Skin epidermis (tissue), 12 donors: ENCODE measurements around the gene MXD4.
A peak's percentile ranks its signal among the peaks of the same experiment; 100 is the strongest.

Experiments
- H3K27ac ChIP-seq, 21 experiments: fragments of 200-600 bp; sonication (generic) in 11 of 21; one replicate each; pipeline ENCODE4 v1.5.0; 2020; ENCODE audit warnings: mild to moderate bottlenecking in 3 of 21, inconsistent platforms in 2 of 21, moderate library complexity in 2 of 21
- H3K4me3 ChIP-seq, 7 experiments: fragments of 200-600 bp; sonication (generic) in 2 of 7; one replicate each; pipeline ENCODE4 v1.5.0; 2020; ENCODE audit warnings: inconsistent platforms in 2 of 7, mild to moderate bottlenecking in 2 of 7, moderate library complexity in 1 of 7

The MXD4 gene, protein sequence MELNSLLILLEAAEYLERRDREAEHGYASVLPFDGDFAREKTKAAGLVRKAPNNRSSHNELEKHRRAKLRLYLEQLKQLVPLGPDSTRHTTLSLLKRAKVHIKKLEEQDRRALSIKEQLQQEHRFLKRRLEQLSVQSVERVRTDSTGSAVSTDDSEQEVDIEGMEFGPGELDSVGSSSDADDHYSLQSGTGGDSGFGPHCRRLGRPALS

DNA sequence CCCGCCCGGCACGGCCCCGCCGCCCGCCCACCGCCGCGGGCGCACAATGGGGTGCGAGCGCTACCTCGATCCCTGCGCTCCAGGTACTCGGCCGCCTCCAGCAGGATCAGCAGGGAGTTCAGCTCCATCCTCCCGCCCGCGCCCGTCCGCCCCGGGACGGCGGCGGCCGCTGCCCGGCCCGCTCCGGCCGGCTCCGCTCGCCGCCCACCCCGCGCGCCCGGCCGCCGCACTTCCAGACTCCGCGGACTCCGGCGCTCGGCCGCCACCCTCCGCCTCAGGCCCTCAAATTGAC, at the start of gene MXD4:
TSS of gene MXD4 (minus strand) at position 257 of the 292 bp plus-strand sequence. CDS start at position 128, 129 bp downstream.
- Histone ChIP-seq H3K27ac (peak within 1 kb of the TSS; percentile 85 to 99 (median 95)), H3K4me3 (peak within 1 kb of the TSS; percentile 67 to 99 (median 92))

GRCh38 chr4:2306773-2307410, 45.0 kb upstream of the MXD4 start:
- Histone ChIP-seq H3K27ac (no peak overlapping the region), H3K4me3 (no peak overlapping the region)

DNA sequence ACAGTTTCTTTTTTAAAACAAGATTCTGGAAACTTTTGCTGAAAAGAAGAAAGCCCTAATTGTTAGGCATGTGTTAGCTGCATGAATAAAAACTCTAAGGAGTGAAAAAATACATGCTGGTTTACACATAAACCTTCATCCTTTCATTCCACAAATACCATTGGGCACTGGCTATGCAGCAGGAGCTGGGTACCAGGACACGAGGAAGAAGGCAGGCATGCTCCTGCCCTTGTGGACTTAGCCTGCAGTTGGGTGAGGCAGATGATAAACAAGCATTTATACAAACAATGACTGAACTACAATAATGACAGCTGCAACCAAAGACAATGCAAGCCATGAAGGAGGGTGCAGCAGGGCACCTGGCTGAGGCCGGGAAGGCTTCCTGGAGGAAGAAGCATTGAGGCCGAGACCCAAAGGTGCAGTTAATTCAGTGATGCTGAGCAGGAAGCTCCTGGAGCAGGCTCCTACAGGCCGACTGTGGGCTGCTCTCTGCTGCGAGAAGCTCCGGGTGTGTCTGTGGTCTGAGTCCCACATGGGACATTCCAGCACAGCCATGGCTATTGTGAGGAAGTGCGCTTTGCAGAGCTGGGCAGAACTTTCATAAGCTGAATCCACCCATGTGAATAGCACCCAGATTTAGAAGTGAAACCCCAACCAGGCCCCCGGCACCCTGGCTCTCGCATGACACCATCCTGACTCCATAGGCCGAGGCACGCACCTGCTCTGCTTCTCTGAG, 44.0 kb upstream of the MXD4 start:
- H3K27ac ChIP-seq = no peak overlapping the region
- H3K4me3 ChIP-seq = no peak overlapping the region

DNA sequence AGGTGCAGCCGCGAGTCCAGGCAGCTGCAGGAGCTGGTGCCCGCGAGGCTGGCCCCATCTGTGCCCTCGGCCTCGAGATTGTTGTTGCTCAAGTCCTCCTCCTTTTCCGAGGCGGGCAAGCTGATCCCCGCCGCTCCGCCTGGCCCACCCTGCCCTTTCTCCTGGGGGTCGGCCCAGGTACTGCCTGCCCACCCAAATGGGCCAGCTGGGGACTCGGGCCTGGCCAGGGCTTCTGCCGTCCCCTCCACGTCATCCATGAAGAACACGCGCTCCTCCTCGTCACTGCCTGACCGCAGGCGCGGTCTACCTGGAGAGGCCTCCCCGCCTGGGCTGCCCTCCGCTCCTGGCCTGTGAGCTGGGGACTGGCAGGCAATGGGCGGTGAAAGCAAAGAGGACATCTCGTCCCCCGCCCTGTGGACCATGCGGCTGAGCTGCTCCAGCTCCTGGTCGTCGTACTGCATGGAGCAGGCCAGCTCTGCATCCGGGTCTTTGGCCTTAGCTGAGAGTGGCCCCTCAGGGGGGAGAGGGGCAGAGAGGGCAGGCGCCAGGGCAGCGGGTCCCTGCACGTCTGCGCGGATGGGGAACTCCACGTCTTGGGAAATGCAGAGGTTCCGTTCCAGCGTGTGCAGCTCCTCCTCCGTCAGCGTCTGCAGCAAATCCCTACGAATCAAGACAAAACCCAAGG, 43.1 kb upstream of the MXD4 start:
- no peak overlapping the region for H3K4me3 ChIP-seq

GRCh38 chr4:2304321-2304876, 42.5 kb upstream of the MXD4 start:
- no peak overlapping the region for H3K27ac ChIP-seq
- H3K4me3 ChIP-seq = no peak overlapping the region

More for the DNA sequence above, 43.1 kb upstream of the MXD4 start:
- no peak overlapping the region for H3K27ac ChIP-seq

DNA sequence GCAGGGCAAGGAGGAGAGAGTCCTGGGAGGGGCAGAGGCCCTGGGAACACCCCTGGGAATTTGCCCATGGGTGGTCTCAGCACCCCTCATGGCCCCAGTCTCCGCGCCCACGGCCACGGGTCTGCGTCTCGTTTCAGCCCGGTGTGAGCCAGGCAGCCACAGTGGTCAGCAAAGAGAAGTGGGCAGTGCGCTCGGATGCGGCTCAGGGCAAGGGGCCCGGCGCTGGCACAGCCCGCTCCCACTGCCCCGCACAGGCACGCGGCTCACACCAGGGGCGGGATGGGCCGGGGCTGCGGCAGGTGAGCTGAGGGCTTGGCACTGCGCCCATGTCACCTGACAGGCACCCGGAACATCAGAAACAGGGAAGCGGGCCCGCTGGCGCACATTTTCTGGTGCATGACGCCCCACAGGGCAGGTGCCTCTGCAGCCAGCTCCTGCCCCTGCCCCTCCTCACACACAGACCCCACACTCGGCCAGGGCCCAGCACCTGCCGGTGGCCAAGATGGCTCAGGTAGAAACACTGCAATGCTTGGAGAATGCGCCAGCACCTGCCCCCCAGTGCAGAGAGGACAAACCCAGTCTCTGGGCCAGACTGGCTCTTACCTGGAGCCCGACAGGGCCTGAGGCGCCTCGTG, 41.9 kb upstream of the MXD4 start:
- Histone ChIP-seq H3K4me3 (no peak overlapping the region), H3K27ac (no peak overlapping the region)

DNA sequence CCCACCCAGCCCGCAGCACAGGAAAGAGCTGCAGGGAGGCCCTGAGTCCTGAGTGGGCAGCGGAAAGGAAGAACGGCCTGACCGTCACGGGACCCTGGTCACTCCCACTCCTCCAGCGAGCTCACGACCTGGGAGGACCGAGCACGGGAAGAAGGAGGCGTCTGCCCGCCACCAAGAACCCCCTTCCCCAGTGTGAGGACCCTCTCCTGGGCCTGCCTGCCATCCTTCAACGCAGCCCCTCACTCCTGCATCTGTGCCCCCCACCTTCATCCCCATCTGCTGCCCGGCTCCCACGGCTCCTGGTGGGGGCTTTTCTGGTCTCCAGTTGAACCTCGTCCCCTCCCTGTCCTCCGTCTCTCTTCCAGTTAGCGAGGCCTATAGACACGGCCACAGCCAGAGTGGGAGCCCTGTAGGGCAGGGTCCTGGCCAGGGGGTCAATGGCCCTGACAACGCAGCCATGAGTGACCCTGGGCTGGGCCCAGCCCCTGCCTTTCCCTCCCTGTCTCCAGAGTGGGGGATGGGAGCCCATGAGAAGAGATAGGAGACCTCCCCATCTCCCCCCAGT, 41.3 kb upstream of the MXD4 start:
- H3K27ac ChIP-seq = no peak overlapping the region

DNA sequence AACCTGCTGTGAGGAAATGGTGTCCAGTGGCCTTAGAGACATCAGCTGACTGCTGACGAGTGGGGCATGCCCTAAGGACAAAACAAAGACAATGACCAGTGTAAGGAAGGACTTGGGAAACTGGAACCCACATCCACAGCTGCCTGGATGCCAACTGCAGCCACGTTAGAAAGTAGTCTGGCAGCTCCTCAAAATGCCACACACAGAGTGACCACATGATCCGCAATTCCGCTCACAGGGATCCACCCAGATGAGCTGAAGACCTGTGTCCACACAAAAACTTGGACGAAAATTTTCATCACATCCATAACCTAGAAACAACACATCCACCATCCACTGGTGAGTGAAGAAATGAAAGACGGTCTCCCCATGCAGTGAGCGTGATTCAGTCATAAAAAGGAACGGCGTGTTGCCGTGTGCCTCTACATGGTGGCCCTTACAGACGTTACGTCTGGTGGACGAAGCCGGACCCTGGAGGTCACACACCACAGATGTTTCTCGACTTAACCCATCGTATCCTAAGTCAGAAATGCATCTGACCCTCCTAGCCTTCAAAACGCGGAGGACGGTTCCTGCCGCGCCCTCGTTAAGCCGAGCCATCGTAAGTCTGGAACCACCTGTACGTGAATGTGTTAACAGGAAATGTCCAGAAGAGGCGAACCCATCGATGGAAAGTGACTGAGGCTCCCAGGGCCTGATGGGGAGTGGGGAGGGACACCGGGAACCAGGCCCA, 40.6 kb upstream of the MXD4 start:
- H3K27ac ChIP-seq = no peak overlapping the region

More for the DNA sequence above, 41.3 kb upstream of the MXD4 start:
- no peak overlapping the region for H3K4me3 ChIP-seq

DNA sequence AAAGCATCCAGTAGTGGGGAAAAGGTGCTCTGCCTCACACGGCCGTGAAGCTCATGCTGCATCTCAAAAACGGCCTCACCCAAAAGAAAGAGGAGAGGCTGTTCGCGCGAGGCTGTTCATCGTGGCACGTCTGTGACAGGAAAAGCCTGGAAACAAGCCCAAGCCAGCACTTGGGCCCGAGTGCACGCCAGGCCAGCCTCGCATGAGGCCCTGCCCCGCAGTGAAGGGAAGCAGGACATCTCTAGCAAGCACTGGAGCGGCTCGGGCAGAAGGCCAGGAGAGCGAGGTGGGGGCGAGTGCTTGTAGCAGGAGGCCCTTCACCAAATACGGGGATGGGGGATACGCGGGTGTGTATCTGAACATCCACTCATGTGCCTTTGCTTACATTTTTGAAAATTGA, 39.9 kb upstream of the MXD4 start:
- Histone ChIP-seq H3K4me3 (no peak overlapping the region), H3K27ac (no peak overlapping the region)

More for the DNA sequence above, 40.6 kb upstream of the MXD4 start:
- no peak overlapping the region for H3K4me3 ChIP-seq

GRCh38 chr4:2301225-2301642, 39.3 kb upstream of the MXD4 start:
- H3K4me3 ChIP-seq = no peak overlapping the region
- H3K27ac ChIP-seq = no peak overlapping the region

- H3K27ac ChIP-seq = no peak overlapping the region
- H3K4me3 ChIP-seq = no peak overlapping the region
Observed at GRCh38 chr4:2300431-2301224, 38.7 kb upstream of the MXD4 start.

DNA sequence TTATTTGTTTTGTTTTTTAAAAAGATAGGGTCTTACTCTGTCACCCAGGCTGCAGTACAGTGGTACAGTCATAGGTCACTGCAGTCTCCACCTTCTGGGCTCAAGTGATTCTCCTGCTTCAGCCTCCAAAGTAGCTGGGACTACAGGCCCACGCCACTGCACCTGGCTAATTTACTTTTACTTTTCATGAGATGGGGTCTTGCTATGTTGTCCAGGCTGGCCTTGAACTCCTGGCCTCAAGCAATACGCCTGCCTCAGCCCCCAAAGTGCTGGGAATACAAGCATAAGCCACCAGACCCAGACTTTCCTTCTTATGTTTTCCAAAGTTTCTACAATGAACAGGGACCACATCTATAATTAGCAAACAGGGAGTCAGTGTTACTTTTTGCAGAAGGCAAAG, 37.9 kb upstream of the MXD4 start:
- no peak overlapping the region for H3K27ac ChIP-seq
- H3K4me3 ChIP-seq = no peak overlapping the region

GRCh38 chr4:2298532-2298991, 36.7 kb upstream of the MXD4 start:
- H3K4me3 ChIP-seq = no peak overlapping the region
- peak overlapping the region in 7 of 21 experiments; percentile 17 to 63 (median 42) for H3K27ac ChIP-seq

- no peak overlapping the region for H3K4me3 ChIP-seq
- peak overlapping the region in 5 of 21 experiments; percentile 17 to 63 (median 40) for H3K27ac ChIP-seq
Observed at GRCh38 chr4:2297606-2298531, 36.0 kb upstream of the MXD4 start.

- Histone ChIP-seq H3K27ac (no peak overlapping the region), H3K4me3 (no peak overlapping the region)
Observed at GRCh38 chr4:2296631-2297601, 35.0 kb upstream of the MXD4 start.
